HG03280 (cell line): ENCODE results near the gene PIEZO2.
"Not testable (repeated sequence)": the region's sequence is repeated elsewhere in the genome, so short reads cannot be mapped to it uniquely, and the experiment has no call there.

ENCODE experiments used
- ATAC-seq: cut with Tn5 transposase; IDR thresholded peaks from one replicate; pipeline ENCODE4 v1.9.1; 2021; ENCODE audit warnings: mild to moderate bottlenecking, moderate library complexity; ENCODE audit not compliant: unreplicated experiment

PIEZO2 gene

GRCh38 chr18:10851824-10852319 lies 297.5 kb downstream of the PIEZO2 start:
- ATAC-seq, result no peak

- ATAC-seq, result no peak
Observed at GRCh38 chr18:10850840-10851239, 298.5 kb downstream of the PIEZO2 start.

GRCh38 chr18:10850216-10850615 lies 299.2 kb downstream of the PIEZO2 start:
- ATAC-seq, result no peak

GRCh38 chr18:10847907-10848306 lies 301.5 kb downstream of the PIEZO2 start:
- no peak for ATAC-seq

- no peak for ATAC-seq
Observed at GRCh38 chr18:10847408-10847790, 302.0 kb downstream of the PIEZO2 start.

- no peak for ATAC-seq
Observed at GRCh38 chr18:10846657-10847407, 302.5 kb downstream of the PIEZO2 start.

- ATAC-seq, result not testable (repeated sequence)
Observed at GRCh38 chr18:10846035-10846434, 303.3 kb downstream of the PIEZO2 start.

- no peak for ATAC-seq
Observed at GRCh38 chr18:10843565-10843964, 305.8 kb downstream of the PIEZO2 start.

GRCh38 chr18:10842861-10843260 lies 306.5 kb downstream of the PIEZO2 start:
- no peak for ATAC-seq

GRCh38 chr18:10842371-10842770 lies 307.0 kb downstream of the PIEZO2 start:
- ATAC-seq, result no peak

GRCh38 chr18:10841203-10841602 lies 308.2 kb downstream of the PIEZO2 start:
- ATAC-seq, result no peak

GRCh38 chr18:10840743-10841142 lies 308.6 kb downstream of the PIEZO2 start:
- no peak for ATAC-seq

GRCh38 chr18:10839421-10839820 lies 309.9 kb downstream of the PIEZO2 start:
- no peak for ATAC-seq

- ATAC-seq, result no peak
Observed at GRCh38 chr18:10838553-10838952, 310.8 kb downstream of the PIEZO2 start.

GRCh38 chr18:10834128-10834815 lies 315.1 kb downstream of the PIEZO2 start:
- ATAC-seq, result no peak

GRCh38 chr18:10833656-10834055 lies 315.7 kb downstream of the PIEZO2 start:
- ATAC-seq, result no peak

- ATAC-seq, result no peak
Observed at GRCh38 chr18:10826400-10826799, 323.0 kb downstream of the PIEZO2 start.

GRCh38 chr18:10822456-10822855 lies 326.9 kb downstream of the PIEZO2 start:
- no peak for ATAC-seq

GRCh38 chr18:10820681-10821080 lies 328.7 kb downstream of the PIEZO2 start:
- no peak for ATAC-seq

GRCh38 chr18:10814336-10814735 lies 335.0 kb downstream of the PIEZO2 start:
- no peak for ATAC-seq

- no peak for ATAC-seq
Observed at GRCh38 chr18:10805587-10806118, 343.7 kb downstream of the PIEZO2 start.

GRCh38 chr18:10804126-10804525 lies 345.2 kb downstream of the PIEZO2 start:
- no peak for ATAC-seq
